Measurements from ENCODE around the gene SRRM2. TPM values are rescaled to one million over a fixed set of nuclear protein-coding genes. Genes with fewer than 3 reads are reported as not detected.

Gene SRRM2
- total and polyA plus RNA-seq, 9 of the 15 experiments (the other 6 are each of a cell fraction or from before 2014, with no cell fraction given), result 26.7 to 563 (median 81.1) TPM

GRCh38 chr16:2769100-2769529, 16.7 kb downstream of the SRRM2 start:
- H3K9ac ChIP-seq (ENCODE audit: insufficient read depth in 1 of 2, low read depth in 2 of 2, low read length in 2 of 2), result peak overlapping the region in 1 of 2 experiments; percentile 81; a peak in 2 of 4 replicates
- peaks cover 3% of the 10 kb centered on the region; the same call in 1 of the 2 replicates for H3K9me3 ChIP-seq (replicated peaks; ENCODE audit: control insufficient read depth, insufficient read depth, low read depth, low read length)
- H3K79me2 ChIP-seq (ENCODE audit: control insufficient read depth, insufficient read depth, low read length), result peaks cover 44% of the 10 kb centered on the region
- H3K27ac ChIP-seq (ENCODE audit: extremely low read depth, low read depth, low read length), result no peak overlapping the region
- H3K9me1 ChIP-seq (ENCODE audit: control insufficient read depth, insufficient read depth, low read length), result no peaks in the 10 kb centered on the region
- no peak overlapping the region for H2AFZ ChIP-seq (ENCODE audit: low read depth, low read length)
- ChIA-PET POLR2A (interaction anchor here (0.5 to 9.0 kb wide), 11 partner anchors 8 to 108 kb away, joined by 3 to 96 read pairs (median 3); partner anchors contain the start of genes ELOB and SRRM2), CTCF (ENCODE audit: low intra/inter-chr PET ratio) (no interaction called here)
- H3K4me1 ChIP-seq (replicated peaks in 1 of 2; ENCODE audit: control insufficient read depth in 2 of 2, insufficient read depth in 2 of 2, low read length in 2 of 2), result peaks cover 15 to 60% of the 10 kb centered on the region in 2 experiments; a peak in 4 of 5 replicates
- in situ Hi-C loops (cut with MboI) (no loop called here), intact Hi-C loops (cut with micrococcal nuclease) (no loop called here)
- no TSS peak for BruUV-seq (replicated peaks)
- no peak overlapping the region for H3K4me2 ChIP-seq (ENCODE audit: insufficient read depth, low read length)
- peaks cover 24% of the 10 kb centered on the region for H4K20me1 ChIP-seq (replicated peaks; ENCODE audit: control insufficient read depth, insufficient read depth, low read length)
- DNase-seq (ENCODE audit: extremely low read depth in 1 of 4, low spot score in 3 of 4) (peak in 2 of 4 experiments; percentile 48 to 50), ATAC-seq (no peak), FAIRE-seq (no peak)
- H3K4me3 ChIP-seq, result no peak overlapping the region
- H3K27me3 ChIP-seq (ENCODE audit: control insufficient read depth in 2 of 2, insufficient read depth in 2 of 2, low read length in 2 of 2), result no peaks in the 10 kb centered on the region
- H3K36me3 ChIP-seq (ENCODE audit: control insufficient read depth, insufficient read depth, low read length), result peaks cover 99% of the 10 kb centered on the region
- 57% methylated on average over 6 of the region's 11 CpGs for WGBS (ENCODE audit: insufficient coverage, low coverage, missing lambda C conversion rate)
- TF ChIP-seq REST (IDR thresholded peaks at IDR 0.05; ENCODE audit: borderline replicate concordance) (no peak), REST (CRISPR knock-in tag; IDR thresholded peaks at IDR 0.05; ENCODE audit: low read depth) (no peak), NRF1 (conservative IDR thresholded peaks at IDR 0.05 in 1 of 2, IDR thresholded peaks at IDR 0.05 in 1 of 2) (no peak), POLR2G (IDR thresholded peaks at IDR 0.05; ENCODE audit: low read depth, low read length) (peak; percentile 53; the same call in 1 of the 2 replicates), SP1 (CRISPR knock-in tag; IDR thresholded peaks at IDR 0.05) (no peak), POLR2AphosphoS2 (IDR thresholded peaks at IDR 0.05; ENCODE audit: low read length) (0 out of 2 replicates have a peak, but pooled peaks have one; percentile 10), RBFOX2 (IDR thresholded peaks at IDR 0.05; ENCODE audit: low read depth, low read length) (0 out of 2 replicates have a peak, but pooled peaks have one; percentile 20), SAFB2 (IDR thresholded peaks at IDR 0.05; ENCODE audit: borderline replicate concordance, low read depth, low read length, severe bottlenecking) (no peak), ZNF263 (CRISPR knock-in tag; IDR thresholded peaks at IDR 0.05; ENCODE audit: borderline replicate concordance) (no peak), AFF4 (CRISPR knock-in tag; IDR thresholded peaks at IDR 0.05) (0 out of 2 replicates have a peak, but pooled peaks have one; percentile 49)
